Activated naive CD4-positive, alpha-beta T cell treated with anti-CD3 and anti-CD28 coated beads, Interleukin-2, amount 10 ng/mL, durations not matched to agents 7 days and 5 days (primary cell): ENCODE data around the gene TNFRSF8.

ENCODE experiments used
- CTCF ChIA-PET: fragments of 350-600 bp; sonication (Branson Sonifier 250); formaldehyde crosslinking; loops from one replicate; lab custom pipeline; 2021; ENCODE audit warnings: antibody characterized with exemption; lab: Charles Lee
- DNase-seq: peaks from one replicate; pipeline ENCODE4 v3.0.0-alpha.2; 2020
- H3K27ac Mint-ChIP-seq: one replicate; pipeline ENCODE4 v1.8.0; 2021; ENCODE audit warnings: mild to moderate bottlenecking, moderate library complexity, mixed read lengths
- H3K27me3 Mint-ChIP-seq: one replicate; pipeline ENCODE4 v1.8.0; 2021; ENCODE audit warnings: mild to moderate bottlenecking, mixed read lengths
- H3K36me3 Mint-ChIP-seq: one replicate; pipeline ENCODE4 v1.8.0; 2021; ENCODE audit warnings: mixed read lengths
- H3K4me1 Mint-ChIP-seq: one replicate; pipeline ENCODE4 v1.8.0; 2021; ENCODE audit warnings: mixed read lengths
- H3K4me3 Mint-ChIP-seq: one replicate; pipeline ENCODE4 v1.8.0; 2021; ENCODE audit warnings: mild to moderate bottlenecking, moderate library complexity, mixed read lengths
- H3K9me3 Mint-ChIP-seq: one replicate; pipeline ENCODE4 v1.8.0; 2021; ENCODE audit warnings: mixed read lengths

TNFRSF8 gene

GRCh38 chr1:12111741-12112140 lies 48.6 kb downstream of the TNFRSF8 start:
- DNase-seq = no peak
- Mint-ChIP-seq H3K4me3 (no peak overlapping the region), H3K4me1 (peaks cover 16% of the 10 kb centered on the region), H3K27me3 (peaks cover 8% of the 10 kb centered on the region), H3K27ac (no peak overlapping the region), H3K9me3 (no peaks in the 10 kb centered on the region), H3K36me3 (no peaks in the 10 kb centered on the region)
- CTCF ChIA-PET = interaction anchor here (1.2 kb wide), 1 partner anchor 13 kb away, joined by 6 read pairs; no protein-coding TSS in a partner anchor

- Mint-ChIP-seq H3K4me1 (peaks cover 16% of the 10 kb centered on the region), H3K27me3 (peaks cover 8% of the 10 kb centered on the region), H3K36me3 (no peaks in the 10 kb centered on the region), H3K9me3 (no peaks in the 10 kb centered on the region), H3K4me3 (no peak overlapping the region), H3K27ac (no peak overlapping the region)
- CTCF ChIA-PET = interaction anchor here (1.2 kb wide), 1 partner anchor 12 kb away, joined by 6 read pairs; no protein-coding TSS in a partner anchor
- DNase-seq = no peak
Measured at GRCh38 chr1:12112711-12113161, 49.6 kb downstream of the TNFRSF8 start.

- peaks cover 8% of the 10 kb centered on the region for H3K27me3 Mint-ChIP-seq
- CTCF ChIA-PET = interaction anchor here (2.1 kb wide), 1 partner anchor 11 kb away, joined by 11 read pairs; no protein-coding TSS in a partner anchor
- no peaks in the 10 kb centered on the region for H3K9me3 Mint-ChIP-seq
- peak overlapping the region; percentile 50 for H3K27ac Mint-ChIP-seq
- H3K4me1 Mint-ChIP-seq = peaks cover 19% of the 10 kb centered on the region
- H3K4me3 Mint-ChIP-seq = no peak overlapping the region
- peak; percentile 39 for DNase-seq
- H3K36me3 Mint-ChIP-seq = no peaks in the 10 kb centered on the region
Measured at GRCh38 chr1:12113433-12114339, 50.6 kb downstream of the TNFRSF8 start.

- H3K36me3 Mint-ChIP-seq = no peaks in the 10 kb centered on the region
- H3K27ac Mint-ChIP-seq = no peak overlapping the region
- no peak for DNase-seq
- CTCF ChIA-PET = interaction anchor here (2.1 kb wide), 1 partner anchor 10 kb away, joined by 11 read pairs; no protein-coding TSS in a partner anchor
- H3K27me3 Mint-ChIP-seq = peaks cover 8% of the 10 kb centered on the region
- no peak overlapping the region for H3K4me3 Mint-ChIP-seq
- H3K9me3 Mint-ChIP-seq = no peaks in the 10 kb centered on the region
- H3K4me1 Mint-ChIP-seq = peaks cover 21% of the 10 kb centered on the region
Measured at GRCh38 chr1:12114340-12114683, 51.2 kb downstream of the TNFRSF8 start.

- Mint-ChIP-seq H3K27ac (no peak overlapping the region), H3K27me3 (peaks cover 8% of the 10 kb centered on the region), H3K4me3 (no peak overlapping the region), H3K9me3 (peaks cover under 1% of the 10 kb centered on the region), H3K36me3 (no peaks in the 10 kb centered on the region), H3K4me1 (peaks cover 21% of the 10 kb centered on the region)
- CTCF ChIA-PET = interaction anchor here (2.1 kb wide), 1 partner anchor 10 kb away, joined by 11 read pairs; no protein-coding TSS in a partner anchor
- DNase-seq = no peak
Measured at GRCh38 chr1:12114916-12115315, 51.8 kb downstream of the TNFRSF8 start.

GRCh38 chr1:12121212-12122003 lies 58.3 kb downstream of the TNFRSF8 start:
- no peaks in the 10 kb centered on the region for H3K36me3 Mint-ChIP-seq
- peaks cover 5% of the 10 kb centered on the region for H3K9me3 Mint-ChIP-seq
- peaks cover 24% of the 10 kb centered on the region for H3K27me3 Mint-ChIP-seq
- H3K4me1 Mint-ChIP-seq = peaks cover 42% of the 10 kb centered on the region
- peak; percentile 36 for DNase-seq
- H3K27ac Mint-ChIP-seq = no peak overlapping the region
- H3K4me3 Mint-ChIP-seq = no peak overlapping the region
- CTCF ChIA-PET = interaction anchor here (0.5 to 8.0 kb wide), 7 partner anchors 58 to 154 kb away, joined by 4 to 252 read pairs (median 7); no protein-coding TSS in a partner anchor

- H3K9me3 Mint-ChIP-seq = peaks cover 5% of the 10 kb centered on the region
- no peaks in the 10 kb centered on the region for H3K36me3 Mint-ChIP-seq
- peaks cover 54% of the 10 kb centered on the region for H3K4me1 Mint-ChIP-seq
- CTCF ChIA-PET = interaction anchor here (1.3 to 8.0 kb wide), 9 partner anchors 44 to 153 kb away, joined by 3 to 252 read pairs (median 23); no protein-coding TSS in a partner anchor
- DNase-seq = no peak
- no peak overlapping the region for H3K27ac Mint-ChIP-seq
- H3K4me3 Mint-ChIP-seq = no peak overlapping the region
- peaks cover 26% of the 10 kb centered on the region for H3K27me3 Mint-ChIP-seq
Measured at GRCh38 chr1:12123172-12123571, 60.1 kb downstream of the TNFRSF8 start.

- CTCF ChIA-PET = interaction anchor here (0.6 to 8.0 kb wide), 47 partner anchors 9 to 1412 kb away, joined by 3 to 252 read pairs (median 7); partner anchors contain the start of genes TNFRSF1B and VPS13D
- DNase-seq = peak; percentile 85
- Mint-ChIP-seq H3K4me1 (peaks cover 51% of the 10 kb centered on the region), H3K9me3 (peaks cover 5% of the 10 kb centered on the region), H3K27ac (peak overlapping the region; percentile 65), H3K27me3 (peaks cover 26% of the 10 kb centered on the region), H3K4me3 (no peak overlapping the region), H3K36me3 (no peaks in the 10 kb centered on the region)
Measured at GRCh38 chr1:12124693-12125421, 61.8 kb downstream of the TNFRSF8 start.

- H3K4me1 Mint-ChIP-seq = peaks cover 47% of the 10 kb centered on the region
- no peak for DNase-seq
- H3K36me3 Mint-ChIP-seq = no peaks in the 10 kb centered on the region
- no peak overlapping the region for H3K4me3 Mint-ChIP-seq
- H3K27ac Mint-ChIP-seq = peak overlapping the region; percentile 70
- CTCF ChIA-PET = interaction anchor here (1.1 to 8.0 kb wide), 36 partner anchors 10 to 150 kb away, joined by 3 to 252 read pairs (median 10); partner anchors contain the start of genes TNFRSF1B and VPS13D
- H3K27me3 Mint-ChIP-seq = peaks cover 20% of the 10 kb centered on the region
- H3K9me3 Mint-ChIP-seq = no peaks in the 10 kb centered on the region
Measured at GRCh38 chr1:12125422-12126355, 62.6 kb downstream of the TNFRSF8 start.

GRCh38 chr1:12126781-12127180 lies 63.7 kb downstream of the TNFRSF8 start:
- Mint-ChIP-seq H3K27ac (no peak overlapping the region), H3K36me3 (no peaks in the 10 kb centered on the region), H3K4me3 (no peak overlapping the region), H3K27me3 (peaks cover 15% of the 10 kb centered on the region), H3K9me3 (no peaks in the 10 kb centered on the region), H3K4me1 (peaks cover 39% of the 10 kb centered on the region)
- DNase-seq = no peak
- CTCF ChIA-PET = interaction anchor here (1.4 to 8.0 kb wide), 6 partner anchors 30 to 117 kb away, joined by 4 to 252 read pairs (median 28); no protein-coding TSS in a partner anchor

GRCh38 chr1:12127206-12127810 lies 64.2 kb downstream of the TNFRSF8 start:
- CTCF ChIA-PET = interaction anchor here (0.9 to 8.0 kb wide), 5 partner anchors 64 to 117 kb away, joined by 3 to 252 read pairs (median 11); no protein-coding TSS in a partner anchor
- Mint-ChIP-seq H3K27ac (no peak overlapping the region), H3K36me3 (no peaks in the 10 kb centered on the region), H3K4me3 (no peak overlapping the region), H3K9me3 (no peaks in the 10 kb centered on the region), H3K4me1 (peaks cover 43% of the 10 kb centered on the region), H3K27me3 (peaks cover 15% of the 10 kb centered on the region)
- DNase-seq = no peak

GRCh38 chr1:12128120-12128519 lies 65.0 kb downstream of the TNFRSF8 start:
- CTCF ChIA-PET = interaction anchor here (0.9 to 8.0 kb wide), 2 partner anchors 64 to 77 kb away, joined by 3 to 252 read pairs; no protein-coding TSS in a partner anchor
- H3K36me3 Mint-ChIP-seq = no peaks in the 10 kb centered on the region
- H3K27me3 Mint-ChIP-seq = peaks cover 12% of the 10 kb centered on the region
- no peak overlapping the region for H3K27ac Mint-ChIP-seq
- no peaks in the 10 kb centered on the region for H3K9me3 Mint-ChIP-seq
- peaks cover 51% of the 10 kb centered on the region for H3K4me1 Mint-ChIP-seq
- H3K4me3 Mint-ChIP-seq = no peak overlapping the region
- no peak for DNase-seq
